Mammary epithelial cell (primary cell): ENCODE measurements around the gene LARGE1.

Experiments
- CTCF ChIP-seq, 2 donors: IDR thresholded peaks in 1 of 2; conservative IDR thresholded peaks in 1 of 2; 2 replicates each; pipeline ENCODE4 v1.5.1; 2011 to 2012; ENCODE audit warnings: inconsistent platforms in 2 of 2, low read length in 2 of 2, mild to moderate bottlenecking in 2 of 2, control low read depth in 1 of 2, low read depth in 1 of 2; ENCODE audit not compliant: insufficient read depth in 1 of 2; ENCODE audit errors: extremely low read depth in 1 of 2
- EZH2 ChIP-seq: IDR thresholded peaks from 2 replicates; pipeline ENCODE4 v1.6.1; 2012; ENCODE audit warnings: low read length, inconsistent platforms, borderline replicate concordance

DNA sequence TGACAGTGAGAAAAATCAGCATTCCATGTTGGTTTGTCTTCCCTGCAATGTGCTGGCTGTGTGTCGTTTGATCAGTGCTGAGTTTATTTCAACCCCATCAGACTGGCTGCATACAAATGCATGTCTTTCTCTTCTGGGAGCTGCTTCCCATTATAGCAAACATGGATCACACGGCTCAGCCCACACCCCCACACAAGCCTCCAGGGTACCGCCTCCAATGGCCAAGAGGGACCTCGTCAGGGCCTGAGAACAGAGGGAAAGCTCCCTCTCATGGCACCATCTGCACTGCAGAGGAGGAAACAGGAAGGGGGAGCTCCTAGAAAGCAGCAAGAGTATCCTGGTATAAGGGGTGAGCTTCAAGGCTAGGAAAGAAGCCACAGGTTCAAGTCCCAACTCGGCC is 214.2 kb downstream of the LARGE1 start:
- TF ChIP-seq CTCF (conservative IDR thresholded peaks at IDR 0.05 in 1 of 2, IDR thresholded peaks at IDR 0.05 in 1 of 2; ENCODE audit: extremely low read depth in 1 of 2, insufficient read depth in 1 of 2, low read depth in 1 of 2, low read length in 2 of 2) (no peak), EZH2 (no peak)
